Activated T-cell treated with anti-CD3 and anti-CD28 coated beads, Interleukin-2, amount 50 U/mL, for 4 hours (primary cell): Measurements from ENCODE around the gene MAGI1. TPM values are rescaled to one million over a fixed set of nuclear protein-coding genes. Genes with fewer than 3 reads are reported as not detected.

ENCODE experiments used
- ATAC-seq, 2 donors: fragments of 200-7000 bp; cut with Tn5 transposase; one replicate each; pipeline ENCODE4 v1.10.0; 2021
- DNase-seq: peaks from one replicate; pipeline ENCODE4 v3.0.0-alpha.2; 2020
- H3K27me3 Mint-ChIP-seq: one replicate; pipeline ENCODE4 v1.8.0; 2021; ENCODE audit warnings: low read depth, mixed read lengths
- H3K36me3 Mint-ChIP-seq: one replicate; pipeline ENCODE4 v1.8.0; 2022; ENCODE audit warnings: mixed read lengths; ENCODE audit not compliant: insufficient read depth
- H3K4me1 Mint-ChIP-seq: one replicate; pipeline ENCODE4 v1.8.0; 2021; ENCODE audit warnings: low read depth, mixed read lengths
- H3K4me3 Mint-ChIP-seq: one replicate; pipeline ENCODE4 v1.8.0; 2021; ENCODE audit warnings: mild to moderate bottlenecking, moderate library complexity, mixed read lengths
- H3K9me3 Mint-ChIP-seq: one replicate; pipeline ENCODE4 v1.8.0; 2021; ENCODE audit warnings: mixed read lengths
- total RNA-seq, 3 donors: library from RNA; stranded (reverse); gene quantifications; one replicate each; pipeline ENCODE4 v1.2.1, GENCODE V29; 2021

Gene MAGI1
- total RNA-seq, 3 donors from 2014 or later, result 0.45 to 0.76 (median 0.46) TPM

GRCh38 chr3:65988411-65989180, 50.1 kb downstream of the MAGI1 start:
- Mint-ChIP-seq H3K4me3 (no peak overlapping the region), H3K27me3 (peaks cover 3% of the 10 kb centered on the region), H3K36me3 (no peaks in the 10 kb centered on the region), H3K4me1 (no peaks in the 10 kb centered on the region), H3K9me3 (peaks cover 4% of the 10 kb centered on the region)
- ATAC-seq (no peak), DNase-seq (no peak)

- Mint-ChIP-seq H3K36me3 (no peaks in the 10 kb centered on the region), H3K9me3 (peaks cover 4% of the 10 kb centered on the region), H3K4me1 (no peaks in the 10 kb centered on the region), H3K4me3 (no peak overlapping the region), H3K27me3 (peaks cover 3% of the 10 kb centered on the region)
- DNase-seq (no peak), ATAC-seq (no peak)
Measured at GRCh38 chr3:65986285-65986684, 52.4 kb downstream of the MAGI1 start.

- ATAC-seq, result no peak
- peaks cover 3% of the 10 kb centered on the region for H3K27me3 Mint-ChIP-seq
- H3K9me3 Mint-ChIP-seq, result peaks cover 2% of the 10 kb centered on the region
- DNase-seq, result no peak
- H3K4me1 Mint-ChIP-seq, result no peaks in the 10 kb centered on the region
- no peak overlapping the region for H3K4me3 Mint-ChIP-seq
- H3K36me3 Mint-ChIP-seq, result no peaks in the 10 kb centered on the region
Measured at GRCh38 chr3:65984975-65985374, 53.7 kb downstream of the MAGI1 start.

GRCh38 chr3:65983100-65983499, 55.6 kb downstream of the MAGI1 start:
- no peaks in the 10 kb centered on the region for H3K36me3 Mint-ChIP-seq
- ATAC-seq (no peak), DNase-seq (no peak)
- no peaks in the 10 kb centered on the region for H3K4me1 Mint-ChIP-seq
- H3K27me3 Mint-ChIP-seq, result peaks cover 3% of the 10 kb centered on the region
- no peak overlapping the region for H3K4me3 Mint-ChIP-seq
- H3K9me3 Mint-ChIP-seq, result no peaks in the 10 kb centered on the region

GRCh38 chr3:65979731-65980130, 59.0 kb downstream of the MAGI1 start:
- H3K27me3 Mint-ChIP-seq, result no peaks in the 10 kb centered on the region
- peaks cover 5% of the 10 kb centered on the region for H3K9me3 Mint-ChIP-seq
- DNase-seq (no peak), ATAC-seq (no peak)
- no peak overlapping the region for H3K4me3 Mint-ChIP-seq
- no peaks in the 10 kb centered on the region for H3K4me1 Mint-ChIP-seq
- H3K36me3 Mint-ChIP-seq, result no peaks in the 10 kb centered on the region

- Mint-ChIP-seq H3K4me1 (no peaks in the 10 kb centered on the region), H3K4me3 (no peak overlapping the region), H3K36me3 (no peaks in the 10 kb centered on the region), H3K27me3 (no peaks in the 10 kb centered on the region), H3K9me3 (peaks cover 9% of the 10 kb centered on the region)
- DNase-seq, result no peak
- ATAC-seq, result no peak
Measured at GRCh38 chr3:65979162-65979561, 59.6 kb downstream of the MAGI1 start.

- no peak overlapping the region for H3K4me3 Mint-ChIP-seq
- peaks cover 9% of the 10 kb centered on the region for H3K9me3 Mint-ChIP-seq
- H3K36me3 Mint-ChIP-seq, result no peaks in the 10 kb centered on the region
- no peak for DNase-seq
- H3K4me1 Mint-ChIP-seq, result no peaks in the 10 kb centered on the region
- ATAC-seq, result no peak
- H3K27me3 Mint-ChIP-seq, result no peaks in the 10 kb centered on the region
Measured at GRCh38 chr3:65978116-65978515, 60.6 kb downstream of the MAGI1 start.

GRCh38 chr3:65975032-65975431, 63.7 kb downstream of the MAGI1 start:
- Mint-ChIP-seq H3K4me3 (no peak overlapping the region), H3K36me3 (no peaks in the 10 kb centered on the region), H3K4me1 (no peaks in the 10 kb centered on the region), H3K9me3 (peaks cover 9% of the 10 kb centered on the region), H3K27me3 (no peaks in the 10 kb centered on the region)
- DNase-seq (no peak), ATAC-seq (no peak)

- DNase-seq, result no peak
- Mint-ChIP-seq H3K4me3 (no peak overlapping the region), H3K9me3 (peaks cover 9% of the 10 kb centered on the region), H3K36me3 (no peaks in the 10 kb centered on the region), H3K27me3 (no peaks in the 10 kb centered on the region), H3K4me1 (no peaks in the 10 kb centered on the region)
- ATAC-seq, result no peak
Measured at GRCh38 chr3:65974509-65974908, 64.2 kb downstream of the MAGI1 start.

GRCh38 chr3:65972765-65973164, 66.0 kb downstream of the MAGI1 start:
- peaks cover 7% of the 10 kb centered on the region for H3K9me3 Mint-ChIP-seq
- ATAC-seq, result no peak
- no peaks in the 10 kb centered on the region for H3K4me1 Mint-ChIP-seq
- H3K36me3 Mint-ChIP-seq, result no peaks in the 10 kb centered on the region
- no peak for DNase-seq
- H3K4me3 Mint-ChIP-seq, result no peak overlapping the region
- H3K27me3 Mint-ChIP-seq, result no peaks in the 10 kb centered on the region

GRCh38 chr3:65971293-65972252, 67.1 kb downstream of the MAGI1 start:
- H3K4me1 Mint-ChIP-seq, result no peaks in the 10 kb centered on the region
- DNase-seq (no peak), ATAC-seq (no peak)
- H3K27me3 Mint-ChIP-seq, result no peaks in the 10 kb centered on the region
- peaks cover 5% of the 10 kb centered on the region for H3K9me3 Mint-ChIP-seq
- no peak overlapping the region for H3K4me3 Mint-ChIP-seq
- H3K36me3 Mint-ChIP-seq, result no peaks in the 10 kb centered on the region

GRCh38 chr3:65968996-65969395, 69.7 kb downstream of the MAGI1 start:
- no peak for ATAC-seq
- H3K36me3 Mint-ChIP-seq, result no peaks in the 10 kb centered on the region
- H3K9me3 Mint-ChIP-seq, result no peaks in the 10 kb centered on the region
- no peak for DNase-seq
- H3K27me3 Mint-ChIP-seq, result no peaks in the 10 kb centered on the region
- H3K4me1 Mint-ChIP-seq, result peaks cover 5% of the 10 kb centered on the region
- H3K4me3 Mint-ChIP-seq, result no peak overlapping the region

GRCh38 chr3:65967451-65967850, 71.3 kb downstream of the MAGI1 start:
- no peaks in the 10 kb centered on the region for H3K27me3 Mint-ChIP-seq
- H3K36me3 Mint-ChIP-seq, result no peaks in the 10 kb centered on the region
- no peaks in the 10 kb centered on the region for H3K9me3 Mint-ChIP-seq
- ATAC-seq (no peak), DNase-seq (no peak)
- no peak overlapping the region for H3K4me3 Mint-ChIP-seq
- H3K4me1 Mint-ChIP-seq, result peaks cover 6% of the 10 kb centered on the region

GRCh38 chr3:65964838-65965237, 73.9 kb downstream of the MAGI1 start:
- no peaks in the 10 kb centered on the region for H3K27me3 Mint-ChIP-seq
- no peaks in the 10 kb centered on the region for H3K36me3 Mint-ChIP-seq
- peaks cover 6% of the 10 kb centered on the region for H3K4me1 Mint-ChIP-seq
- H3K4me3 Mint-ChIP-seq, result no peak overlapping the region
- H3K9me3 Mint-ChIP-seq, result no peaks in the 10 kb centered on the region
- no peak for DNase-seq
- ATAC-seq, result no peak
